ENCODE measurements around the gene KCNIP4. TPM values are rescaled to one million over a fixed set of nuclear protein-coding genes. Genes with fewer than 3 reads are reported as not detected.

KCNIP4 gene
- total and polyA plus RNA-seq, 12 donors = 0.15 TPM; not detected in 11

GRCh38 chr4:21952549-21952948 is 4.0 kb upstream of the KCNIP4 start:
- no peak overlapping the region for H3K27ac ChIP-seq
- intact Hi-C loops (cut with DNase I) = no loop called here
- no peak for TF ChIP-seq CTCF (IDR thresholded peaks at IDR 0.05)
- H3K36me3 ChIP-seq = no peaks in the 10 kb centered on the region
- H3K4me1 ChIP-seq = no peaks in the 10 kb centered on the region
- DNase-seq (no peak), ATAC-seq (no peak)
- WGBS, 2 donors = 65 to 78% methylated on average over 3 of the region's 3 CpGs
- no peaks in the 10 kb centered on the region for H3K9me3 ChIP-seq
- H3K4me3 ChIP-seq = no peak overlapping the region
- peaks cover 0 to 26% (median 22%) of the 10 kb centered on the region in 7 donors for H3K27me3 ChIP-seq

- TF ChIP-seq CTCF (IDR thresholded peaks at IDR 0.05) = no peak
- ATAC-seq (no peak), DNase-seq (peak in 1 of 2 donors; percentile 7)
- no peaks in the 10 kb centered on the region for H3K36me3 ChIP-seq
- H3K4me1 ChIP-seq = no peaks in the 10 kb centered on the region
- H3K9me3 ChIP-seq = no peaks in the 10 kb centered on the region
- peak overlapping the region in 6 of 10 donors; percentile 13 to 49 (median 38) for H3K4me3 ChIP-seq
- H3K27me3 ChIP-seq = peaks cover 0 to 43% (median 31%) of the 10 kb centered on the region in 7 donors
- H3K27ac ChIP-seq = no peak overlapping the region
- intact Hi-C loops (cut with DNase I) = no loop called here
- WGBS, 2 donors = 2 to 3% methylated on average over 26 of the region's 26 CpGs
Measured at GRCh38 chr4:21949073-21949457, 493 bp upstream of the KCNIP4 start.

- ATAC-seq (no peak), DNase-seq (no peak)
- H3K4me1 ChIP-seq = no peaks in the 10 kb centered on the region
- H3K9me3 ChIP-seq = no peaks in the 10 kb centered on the region
- no peak overlapping the region for H3K27ac ChIP-seq
- 29 to 35% methylated on average over 18 of the region's 18 CpGs for WGBS, 2 donors
- H3K36me3 ChIP-seq = no peaks in the 10 kb centered on the region
- peaks cover 0 to 43% (median 31%) of the 10 kb centered on the region in 7 donors for H3K27me3 ChIP-seq
- peak overlapping the region in 2 of 10 donors; percentile 16 to 35 for H3K4me3 ChIP-seq
- TF ChIP-seq CTCF (IDR thresholded peaks at IDR 0.05) = no peak
- intact Hi-C loops (cut with DNase I) = no loop called here
Measured at GRCh38 chr4:21947791-21948346, 703 bp downstream of the KCNIP4 start.

- WGBS, 2 donors = 82 to 85% methylated on average over 6 of the region's 6 CpGs
- TF ChIP-seq CTCF (IDR thresholded peaks at IDR 0.05) = no peak
- Histone ChIP-seq H3K27me3 (peaks cover 0 to 43% (median 31%) of the 10 kb centered on the region in 7 donors), H3K9me3 (no peaks in the 10 kb centered on the region), H3K27ac (no peak overlapping the region), H3K4me1 (no peaks in the 10 kb centered on the region), H3K36me3 (no peaks in the 10 kb centered on the region), H3K4me3 (no peak overlapping the region)
- no peak for ATAC-seq
- intact Hi-C loops (cut with DNase I) = no loop called here
- DNase-seq = no peak
Measured at GRCh38 chr4:21946858-21947257, 1.7 kb downstream of the KCNIP4 start.

Measured in heart right ventricle (tissue), 16 donors.